D721Med (cell line): Measurements from ENCODE around the gene FOXP4.
"Not testable (repeated sequence)": the region's sequence is repeated elsewhere in the genome, so short reads cannot be mapped to it uniquely, and the experiment has no call there.

Experiments used
- DNase-seq: peaks from one replicate; pipeline ENCODE4 v3.0.0; 2011; ENCODE audit warnings: low spot score; ENCODE audit not compliant: insufficient read length
- FAIRE-seq: peaks from 2 replicates; lab custom pipeline; 2011; peaks lifted over from hg19 to GRCh38; lab: Jason Lieb, UNC
- CTCF ChIP-seq: IDR thresholded peaks from 2 replicates; pipeline ENCODE4 v1.5.1; 2012; ENCODE audit warnings: mild to moderate bottlenecking, control low read depth; ENCODE audit not compliant: insufficient read depth; ENCODE audit errors: missing control alignments

Gene FOXP4

GRCh38 chr6:41618598-41618997 is 72.4 kb downstream of the FOXP4 start:
- DNase-seq (no peak), FAIRE-seq (no peak)
- TF ChIP-seq CTCF: no peak

- DNase-seq, FAIRE-seq: not testable (repeated sequence)
Measured at GRCh38 chr6:41619193-41619592, 73.0 kb downstream of the FOXP4 start.

- no peak for FAIRE-seq
- DNase-seq: no peak
- TF ChIP-seq CTCF: no peak
Measured at GRCh38 chr6:41621367-41621766, 75.2 kb downstream of the FOXP4 start.

GRCh38 chr6:41621802-41622201 is 75.6 kb downstream of the FOXP4 start:
- DNase-seq: no peak
- TF ChIP-seq CTCF: no peak
- no peak for FAIRE-seq

- FAIRE-seq (no peak), DNase-seq (no peak)
- TF ChIP-seq CTCF: no peak
Measured at GRCh38 chr6:41622206-41622988, 76.2 kb downstream of the FOXP4 start.

GRCh38 chr6:41623330-41623729 is 77.1 kb downstream of the FOXP4 start:
- TF ChIP-seq CTCF: no peak
- FAIRE-seq: no peak
- no peak for DNase-seq

- FAIRE-seq (no peak), DNase-seq (no peak)
- no peak for TF ChIP-seq CTCF
Measured at GRCh38 chr6:41624621-41625380, 78.6 kb downstream of the FOXP4 start.
